ENCODE measurements around the gene LHCGR.

DNA sequence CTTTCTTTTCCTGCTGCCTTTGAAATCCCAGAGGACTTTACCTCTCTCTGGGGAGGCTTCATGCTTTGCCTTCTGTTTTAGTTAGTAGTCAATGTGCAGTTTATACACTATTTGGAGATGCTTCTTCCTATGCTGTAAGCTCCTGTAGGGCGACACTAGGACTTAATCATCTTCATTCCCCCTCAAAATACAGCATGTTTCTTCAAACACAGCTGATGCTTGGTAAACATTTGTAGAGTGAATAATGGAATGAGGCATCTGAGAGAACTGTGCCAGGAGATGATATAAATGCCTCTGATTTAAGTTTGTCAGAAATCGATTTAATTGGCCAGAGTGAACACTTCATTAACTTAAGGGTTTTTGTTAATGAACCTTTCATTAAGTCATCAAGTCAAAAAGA is 43.4 kb downstream of the LHCGR start:
- no peak for TF ChIP-seq POLR2A (IDR thresholded peaks at IDR 0.05; ENCODE audit: extremely low read depth, insufficient read length)
- TF ChIP-seq, protein P1, sequence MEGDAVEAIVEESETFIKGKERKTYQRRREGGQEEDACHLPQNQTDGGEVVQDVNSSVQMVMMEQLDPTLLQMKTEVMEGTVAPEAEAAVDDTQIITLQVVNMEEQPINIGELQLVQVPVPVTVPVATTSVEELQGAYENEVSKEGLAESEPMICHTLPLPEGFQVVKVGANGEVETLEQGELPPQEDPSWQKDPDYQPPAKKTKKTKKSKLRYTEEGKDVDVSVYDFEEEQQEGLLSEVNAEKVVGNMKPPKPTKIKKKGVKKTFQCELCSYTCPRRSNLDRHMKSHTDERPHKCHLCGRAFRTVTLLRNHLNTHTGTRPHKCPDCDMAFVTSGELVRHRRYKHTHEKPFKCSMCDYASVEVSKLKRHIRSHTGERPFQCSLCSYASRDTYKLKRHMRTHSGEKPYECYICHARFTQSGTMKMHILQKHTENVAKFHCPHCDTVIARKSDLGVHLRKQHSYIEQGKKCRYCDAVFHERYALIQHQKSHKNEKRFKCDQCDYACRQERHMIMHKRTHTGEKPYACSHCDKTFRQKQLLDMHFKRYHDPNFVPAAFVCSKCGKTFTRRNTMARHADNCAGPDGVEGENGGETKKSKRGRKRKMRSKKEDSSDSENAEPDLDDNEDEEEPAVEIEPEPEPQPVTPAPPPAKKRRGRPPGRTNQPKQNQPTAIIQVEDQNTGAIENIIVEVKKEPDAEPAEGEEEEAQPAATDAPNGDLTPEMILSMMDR (IDR thresholded peaks at IDR 0.05; ENCODE audit: low read depth, low read length) = no peak

Measured in NB4 (cell line).